IMR-90 (cell line): ENCODE results near the gene TIAM2. TPM values are rescaled to one million over a fixed set of nuclear protein-coding genes. Genes with fewer than 3 reads are reported as not detected.

Source experiments
- ATAC-seq: fragments of 200-7000 bp; cut with Tn5 transposase; 2 replicates; pipeline ENCODE4 v1.9.1; 2020; ENCODE audit warnings: low read depth, mild to moderate bottlenecking, moderate library complexity
- BruUV-seq: library from RNA; stranded (reverse); fragments of 400-500 nt; replicated peaks from 2 replicates; lab custom pipeline; 2021; lab: Mats Ljungman, UMichigan
- CTCF ChIA-PET: fragments of 300-600 bp; formaldehyde crosslinking; extraction: SDS; loops from one replicate; lab custom pipeline; 2021; ENCODE audit warnings: antibody characterized with exemption; lab: Yijun Ruan, JAX
- POLR2A ChIA-PET: fragments of 300-600 bp; sonication (Branson Sonifier 250); formaldehyde crosslinking; loops from one replicate; lab custom pipeline; 2022; ENCODE audit warnings: antibody characterized with exemption; ENCODE audit not compliant: unreplicated experiment; lab: Charles Lee
- DNase-seq: peaks from one replicate; pipeline ENCODE4 v3.0.0; 2013
- H2AFZ ChIP-seq: replicated peaks from 2 replicates; pipeline ENCODE3; 2013; ENCODE audit warnings: low read length, mild to moderate bottlenecking; ENCODE audit not compliant: poor library complexity
- H2AK5ac ChIP-seq: 2 replicates; pipeline ENCODE4 v1.6.1; 2013; ENCODE audit warnings: low read depth, low read length, inconsistent platforms
- H2AK9ac ChIP-seq: replicated peaks from 2 replicates; pipeline ENCODE3; 2013; ENCODE audit warnings: mild to moderate bottlenecking, low read depth, low read length, moderate library complexity; ENCODE audit not compliant: poor library complexity
- H2BK120ac ChIP-seq: 2 replicates; pipeline ENCODE4 v1.6.1; 2013; ENCODE audit warnings: low read depth, low read length, inconsistent platforms
- H2BK15ac ChIP-seq: 3 replicates; pipeline ENCODE4 v1.6.1; 2013; ENCODE audit warnings: low read depth, low read length, inconsistent platforms
- H2BK20ac ChIP-seq: 2 replicates; pipeline ENCODE4 v1.6.1; 2013; ENCODE audit warnings: low read depth, mild to moderate bottlenecking, inconsistent platforms, low read length, moderate library complexity
- H2BK5ac ChIP-seq: 2 replicates; pipeline ENCODE4 v1.6.1; 2013; ENCODE audit warnings: mild to moderate bottlenecking, low read depth, low read length, inconsistent platforms; ENCODE audit not compliant: poor library complexity, severe bottlenecking
- H3K14ac ChIP-seq: replicated peaks from 2 replicates; pipeline ENCODE4 v1.6.1; 2013; ENCODE audit warnings: low read depth, low read length, inconsistent platforms
- H3K18ac ChIP-seq: 2 replicates; pipeline ENCODE4 v1.6.1; 2013; ENCODE audit warnings: low read depth, low read length, control low read depth
- H3K23ac ChIP-seq: 2 replicates; pipeline ENCODE4 v1.6.1; 2013; ENCODE audit warnings: low read depth, low read length, inconsistent platforms
- H3K27ac ChIP-seq: 2 replicates; pipeline ENCODE4 v1.5.1; 2013; ENCODE audit warnings: mild to moderate bottlenecking, control low read depth, low read length; ENCODE audit not compliant: insufficient read depth
- H3K27me3 ChIP-seq: 2 replicates; pipeline ENCODE4 v1.6.1; 2013; ENCODE audit warnings: low read length; ENCODE audit not compliant: control insufficient read depth, insufficient read depth
- H3K36me3 ChIP-seq: 2 replicates; pipeline ENCODE4 v1.6.1; 2013; ENCODE audit warnings: low read length, mixed read lengths; ENCODE audit not compliant: control insufficient read depth, insufficient read depth
- H3K4ac ChIP-seq: 2 replicates; pipeline ENCODE4 v1.6.1; 2013; ENCODE audit warnings: low read depth, low read length, inconsistent platforms
- H3K4me1 ChIP-seq: 2 replicates; pipeline ENCODE4 v1.6.1; 2013; ENCODE audit warnings: low read length, mixed read lengths; ENCODE audit not compliant: control insufficient read depth, insufficient read depth
- H3K4me2 ChIP-seq: 2 replicates; pipeline ENCODE4 v1.6.1; 2013; ENCODE audit warnings: low read depth, mild to moderate bottlenecking, control low read depth, low read length, moderate library complexity
- H3K4me3 ChIP-seq: 2 replicates; pipeline ENCODE4 v1.5.1; 2013; ENCODE audit warnings: low read depth, mild to moderate bottlenecking, control low read depth, low read length, moderate library complexity; ENCODE audit not compliant: insufficient read depth
- H3K56ac ChIP-seq: 2 replicates; pipeline ENCODE4 v1.6.1; 2013; ENCODE audit warnings: low read length, inconsistent platforms; ENCODE audit not compliant: insufficient read depth; ENCODE audit errors: extremely low read depth
- H3K79me1 ChIP-seq, 2 experiments: 2 replicates each; pipeline ENCODE4 v1.6.1; 2013; ENCODE audit warnings: low read length in 2 of 2, inconsistent platforms in 1 of 2, low read depth in 1 of 2
- H3K9ac ChIP-seq: 2 replicates; pipeline ENCODE4 v1.6.1; 2013; ENCODE audit warnings: low read depth, low read length, control low read depth
- H3K9me1 ChIP-seq: 2 replicates; pipeline ENCODE4 v1.6.1; 2013; ENCODE audit warnings: low read length, inconsistent platforms; ENCODE audit not compliant: insufficient read depth
- H3K9me3 ChIP-seq: 2 replicates; pipeline ENCODE4 v1.6.1; 2013; ENCODE audit warnings: low read length; ENCODE audit not compliant: control insufficient read depth, insufficient read depth
- H4K20me1 ChIP-seq: 2 replicates; pipeline ENCODE4 v1.6.1; 2013; ENCODE audit warnings: low read length, inconsistent platforms; ENCODE audit not compliant: insufficient read depth
- H4K5ac ChIP-seq: 2 replicates; pipeline ENCODE4 v1.6.1; 2013; ENCODE audit warnings: mild to moderate bottlenecking, low read depth, low read length, control low read depth
- H4K8ac ChIP-seq, 2 experiments: 2 replicates each; pipeline ENCODE4 v1.6.1; 2013; ENCODE audit warnings: low read depth in 2 of 2, low read length in 2 of 2, control low read depth in 1 of 2, inconsistent platforms in 1 of 2
- H4K91ac ChIP-seq: 2 replicates; pipeline ENCODE4 v1.6.1; 2013; ENCODE audit warnings: low read depth, low read length, inconsistent platforms; ENCODE audit not compliant: insufficient read depth
- RCOR1 ChIP-seq: IDR thresholded peaks from 2 replicates; pipeline ENCODE4 v1.6.1; 2012; ENCODE audit warnings: mild to moderate bottlenecking, low read length, improper control_type of control experiment; ENCODE audit not compliant: insufficient replicate concordance
- SMC3 ChIP-seq: fragments of 150-350 bp; IDR thresholded peaks from 2 replicates; pipeline ENCODE4 v1.6.1; 2016; ENCODE audit warnings: low read depth, mild to moderate bottlenecking, antibody characterized with exemption, low read length, moderate library complexity
- WGBS, 2 experiments: methylation state at CpG; one replicate each; pipeline versions ENCODE4 v1.1.5 to v1.1.7; 2013; ENCODE audit warnings: missing lambda C conversion rate in 2 of 2; ENCODE audit not compliant: insufficient read length in 1 of 2; ENCODE audit errors: extremely low coverage in 2 of 2; 5-methylcytosine and 5-hydroxymethylcytosine counted together
- dilution Hi-C: fragments of 300-500 bp; cut with HindIII; formaldehyde crosslinking; loops from one replicate; pipeline ENCODE4 v1.14.3; 2018; ENCODE audit warnings: low sequenced_read_pairs; ENCODE audit not compliant: unreplicated experiment
- in situ Hi-C: fragments of 300-500 bp; cut with MboI; formaldehyde crosslinking; loops from 3 replicates; pipeline ENCODE4 v1.14.3; 2019; ENCODE audit warnings: low sequenced_read_pairs, inconsistent platforms, mixed read lengths
- intact Hi-C: fragments of 100-400 bp; cut with micrococcal nuclease; formaldehyde crosslinking; loops from 2 replicates; pipeline ENCODE4 v1.10.0; 2022
- polyA plus RNA-seq, 3 experiments: library from polyadenylated mRNA; depleted of rRNA; stranded (reverse); fragments of >200 nt; gene quantifications; 2 replicates each; pipeline ENCODE4 v1.2.3, GENCODE V29; 2012; ENCODE audit warnings: low replicate concordance in 1 of 3
- total RNA-seq: library from RNA; depleted of rRNA; stranded (reverse); fragments of >200 nt; gene quantifications from 2 replicates; pipeline ENCODE4 v1.2.3, GENCODE V29; 2012

The TIAM2 gene
- total and polyA plus RNA-seq, 2 of the 4 experiments (the other 2 are of a cell fraction): 3.1 to 4.7 TPM

- no peak overlapping the region for H3K4me3 ChIP-seq
- H3K9me1 ChIP-seq: peaks cover 11% of the 10 kb centered on the region
- H3K4ac ChIP-seq: no peak overlapping the region
- H3K27ac ChIP-seq: no peak overlapping the region
- H3K4me2 ChIP-seq: no peak overlapping the region
- no peak overlapping the region for H4K8ac ChIP-seq
- intact Hi-C loops: no loop called here
- CTCF ChIA-PET: interaction anchor here (0.5 kb wide), 1 partner anchor 93 kb away, joined by 5 read pairs; no protein-coding TSS in a partner anchor
- no peak overlapping the region for H3K18ac ChIP-seq
- no peak overlapping the region for H2BK120ac ChIP-seq
- no peak overlapping the region for H3K14ac ChIP-seq
- H2BK15ac ChIP-seq: no peak overlapping the region
- peaks cover 6% of the 10 kb centered on the region; the same call in 1 of the 2 replicates for H3K4me1 ChIP-seq
- no peak for DNase-seq
- H2AFZ ChIP-seq: no peak overlapping the region
- no peak overlapping the region for H2AK5ac ChIP-seq
- H2BK20ac ChIP-seq: no peak overlapping the region
- H3K36me3 ChIP-seq: no peaks in the 10 kb centered on the region
- H4K91ac ChIP-seq: no peak overlapping the region
- TF ChIP-seq RCOR1 (no peak), SMC3 (no peak)
- POLR2A ChIA-PET: interaction anchor here (0.6 kb wide), 1 partner anchor 32 kb away, joined by 5 read pairs; no protein-coding TSS in a partner anchor
- no TSS peak for BruUV-seq
- no peak overlapping the region for H3K9ac ChIP-seq
- H3K23ac ChIP-seq: 0 out of 2 replicates have a peak overlapping the region, but pooled peaks have one; percentile 59
- ATAC-seq: peak; percentile 51
- no peak overlapping the region for H2BK5ac ChIP-seq
- H3K79me1 ChIP-seq: peaks cover 0 to 30% of the 10 kb centered on the region in 2 experiments; a peak in 2 of 4 replicates
- H4K20me1 ChIP-seq: no peaks in the 10 kb centered on the region
- H3K27me3 ChIP-seq: no peaks in the 10 kb centered on the region
- H3K9me3 ChIP-seq: no peaks in the 10 kb centered on the region
- dilution Hi-C loops: no loop called here
- H2AK9ac ChIP-seq: no peak overlapping the region
- H3K56ac ChIP-seq: no peak overlapping the region
- no peak overlapping the region for H4K5ac ChIP-seq
- WGBS, 2 experiments: 75% methylated on average over 1 of the region's 3 CpGs; no CpG with 5 or more reads in 1 of the 2 experiments
- in situ Hi-C loops: loop anchor here (10.0 kb wide), 1 partner anchor 156 kb away; no protein-coding TSS in a partner anchor
These were observed 13.5 kb downstream of the TIAM2 start for GRCh38 chr6:155008625-155009024.
